ENCODE results near the gene C11orf24. TPM values are rescaled to one million over a fixed set of nuclear protein-coding genes. Genes with fewer than 3 reads are reported as not detected.

The C11orf24 gene
- total and polyA plus RNA-seq, 2 of the 8 experiments (the other 6 are each of a cell fraction or from before 2014, with no cell fraction given): 45.4 to 51.7 TPM

- Histone ChIP-seq H2AK5ac (ENCODE audit: low read depth, low read length) (no peak overlapping the region), H4K5ac (ENCODE audit: insufficient read length, low read depth, low read length) (no peak overlapping the region), H3K4me2 (ENCODE audit: insufficient read depth in 1 of 2, low read depth in 2 of 2, low read length in 2 of 2) (no peak overlapping the region), H3K79me2 (ENCODE audit: control insufficient read depth in 1 of 2, insufficient read depth in 2 of 2, low read length in 2 of 2) (no peaks in the 10 kb centered on the region), H3K9me3 (ENCODE audit: insufficient read depth in 2 of 2, low read depth in 1 of 2, low read length in 1 of 2) (peaks cover 8 to 11% of the 10 kb centered on the region in 2 experiments), H3K4ac (replicated peaks; ENCODE audit: insufficient read length, low read depth, low read length) (no peak overlapping the region), H3K27me3 (replicated peaks in 1 of 4; ENCODE audit: control insufficient read depth in 3 of 4, extremely low read depth in 1 of 4, insufficient read depth in 3 of 4, low read length in 3 of 4) (no peaks in the 10 kb centered on the region), H2BK5ac (ENCODE audit: low read depth, low read length) (no peak overlapping the region), H3K36me3 (ENCODE audit: control insufficient read depth in 2 of 4, insufficient read depth in 4 of 4, low read length in 3 of 4) (no peaks in the 10 kb centered on the region), H3K9ac (replicated peaks in 1 of 4; ENCODE audit: extremely low read depth in 1 of 4, low read depth in 3 of 4, low read length in 3 of 4) (no peak overlapping the region), H3K79me1 (ENCODE audit: low read depth, low read length) (no peaks in the 10 kb centered on the region), H4K20me1 (replicated peaks in 1 of 2; ENCODE audit: control insufficient read depth in 1 of 2, insufficient read depth in 2 of 2, low read length in 2 of 2) (no peaks in the 10 kb centered on the region), H3K27ac (ENCODE audit: low read depth, low read length) (no peak overlapping the region), H3K23ac (ENCODE audit: insufficient read length) (no peak overlapping the region), H2BK15ac (ENCODE audit: low read length) (no peak overlapping the region), H2BK20ac (ENCODE audit: low read length) (no peak overlapping the region), H3K18ac (ENCODE audit: extremely low read depth, low read length) (no peak overlapping the region), H3K56ac (replicated peaks; ENCODE audit: insufficient read length, low read depth, low read length) (no peak overlapping the region), H3K23me2 (ENCODE audit: low read depth, low read length) (no peaks in the 10 kb centered on the region), H4K91ac (replicated peaks; ENCODE audit: insufficient read length, low read length) (peak overlapping the region; percentile 54), H2BK120ac (replicated peaks; ENCODE audit: low read depth, low read length) (no peak overlapping the region), H2BK12ac (ENCODE audit: low read depth, low read length) (no peak overlapping the region), H3K4me3 (ENCODE audit: extremely low read depth in 1 of 4, insufficient read depth in 2 of 4, low read depth in 3 of 4, low read length in 4 of 4) (no peak overlapping the region), H4K8ac (ENCODE audit: extremely low read depth, insufficient read depth, low read length) (peak overlapping the region; percentile 14; the same call in 1 of the 2 replicates), H3K4me1 (replicated peaks in 1 of 4; ENCODE audit: control insufficient read depth in 3 of 4, insufficient read depth in 4 of 4, low read length in 3 of 4) (peaks cover 0 to 2% (median 0%) of the 10 kb centered on the region in 4 experiments; a peak in 2 of 7 replicates), H2AFZ (ENCODE audit: low read length) (no peak overlapping the region), H3K14ac (ENCODE audit: insufficient read length) (no peak overlapping the region)
- DNase-seq (ENCODE audit: low read depth in 1 of 2, low spot score in 2 of 2) (no peak), FAIRE-seq (no peak)
- 91% methylated on average over 5 of the region's 5 CpGs; no CpG with 5 or more reads in 1 of the 2 experiments for WGBS, 2 experiments (ENCODE audit: extremely low coverage in 1 of 2, insufficient coverage in 1 of 2, insufficient read length in 1 of 2, insufficient replicate concordance in 2 of 2, low coverage in 1 of 2, low lambda C conversion rate in 2 of 2, missing lambda C conversion rate in 1 of 2)
- no peak for TF ChIP-seq KDM5A (IDR thresholded peaks at IDR 0.05; ENCODE audit: low read length)
- TF ChIP-seq SIX5 (IDR thresholded peaks at IDR 0.05; ENCODE audit: low read depth, low read length): no peak
- ChIA-PET POLR2A (ENCODE audit: partially characterized antibody) (interaction anchor here (1.3 kb wide), 1 partner anchor 30 kb away, joined by 4 read pairs; no protein-coding TSS in a partner anchor), CTCF (ENCODE audit: partially characterized antibody) (interaction anchor here (0.6 to 1.4 kb wide), 2 partner anchors 22 to 39 kb away, joined by 3 to 4 read pairs; no protein-coding TSS in a partner anchor)
These were observed 30.5 kb upstream of the C11orf24 start for GRCh38 chr11:68302256-68302655.
